CD4-positive, alpha-beta T cell treated with Interleukin-4 for 4 hours (primary cell): ENCODE results near the gene ENTPD1.
A peak's percentile ranks its signal among the peaks of the same experiment; 100 is the strongest.
"Not testable (repeated sequence)": the region's sequence is repeated elsewhere in the genome, so short reads cannot be mapped to it uniquely, and the experiment has no call there.

Experiments used
- DNase-seq: peaks from one replicate; pipeline ENCODE4 v3.0.0-alpha.2; 2020

Gene ENTPD1

DNA sequence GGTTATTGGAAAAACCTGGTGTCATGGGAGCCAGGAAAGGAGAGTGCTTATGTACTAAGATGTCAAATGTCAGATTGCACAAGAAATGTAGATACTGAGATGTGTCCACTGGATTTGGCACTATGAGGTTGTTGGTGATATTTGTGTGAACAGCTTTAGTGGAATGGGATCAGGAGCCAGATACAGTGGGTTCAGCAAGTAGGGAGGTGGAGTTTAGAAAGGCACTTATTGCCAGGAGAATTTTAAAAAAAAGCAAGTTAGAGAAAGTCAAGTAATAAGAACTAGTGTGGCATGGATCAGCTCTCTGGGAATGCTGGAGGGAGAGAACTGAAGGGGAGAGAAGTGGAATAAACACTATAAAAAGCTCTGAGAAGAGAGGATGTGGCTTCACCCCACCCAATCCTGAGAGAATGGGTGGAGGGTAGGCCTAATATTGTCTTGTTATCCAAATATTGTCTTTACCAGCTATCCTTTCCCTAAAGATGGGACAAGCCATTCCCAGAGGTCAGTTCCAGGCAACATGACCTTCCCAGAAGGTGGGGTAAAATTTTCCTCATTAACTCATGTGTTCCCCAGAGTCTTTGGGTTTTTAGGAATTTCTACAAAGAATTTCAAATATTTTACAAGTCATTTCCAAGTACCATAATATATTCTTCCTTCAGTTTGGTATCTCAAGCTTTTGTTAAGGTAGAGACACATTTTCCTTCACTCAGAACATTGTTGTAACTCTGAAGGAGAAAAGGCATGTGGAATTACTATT, 42.3 kb downstream of the ENTPD1 start:
- DNase-seq = no peak

DNA sequence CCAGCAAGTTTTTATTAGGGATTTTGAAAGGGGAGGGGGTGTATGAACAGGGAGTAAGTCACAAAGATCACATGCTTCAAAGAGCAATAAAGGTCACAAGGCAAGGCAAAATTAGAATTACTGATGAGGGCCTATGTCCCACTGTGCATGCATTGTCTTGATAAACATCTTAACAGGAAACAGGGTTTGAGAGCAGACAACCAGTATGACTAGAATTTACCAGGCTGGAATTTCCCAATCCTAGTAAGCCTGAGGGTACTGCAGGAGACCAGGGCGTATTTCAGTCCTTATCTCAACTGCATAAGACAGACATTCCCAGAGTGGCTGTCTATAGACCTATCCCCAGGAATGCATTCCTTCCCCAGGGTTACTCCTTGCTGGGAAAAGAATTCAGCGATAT, 44.3 kb downstream of the ENTPD1 start:
- not testable (repeated sequence) for DNase-seq

DNA sequence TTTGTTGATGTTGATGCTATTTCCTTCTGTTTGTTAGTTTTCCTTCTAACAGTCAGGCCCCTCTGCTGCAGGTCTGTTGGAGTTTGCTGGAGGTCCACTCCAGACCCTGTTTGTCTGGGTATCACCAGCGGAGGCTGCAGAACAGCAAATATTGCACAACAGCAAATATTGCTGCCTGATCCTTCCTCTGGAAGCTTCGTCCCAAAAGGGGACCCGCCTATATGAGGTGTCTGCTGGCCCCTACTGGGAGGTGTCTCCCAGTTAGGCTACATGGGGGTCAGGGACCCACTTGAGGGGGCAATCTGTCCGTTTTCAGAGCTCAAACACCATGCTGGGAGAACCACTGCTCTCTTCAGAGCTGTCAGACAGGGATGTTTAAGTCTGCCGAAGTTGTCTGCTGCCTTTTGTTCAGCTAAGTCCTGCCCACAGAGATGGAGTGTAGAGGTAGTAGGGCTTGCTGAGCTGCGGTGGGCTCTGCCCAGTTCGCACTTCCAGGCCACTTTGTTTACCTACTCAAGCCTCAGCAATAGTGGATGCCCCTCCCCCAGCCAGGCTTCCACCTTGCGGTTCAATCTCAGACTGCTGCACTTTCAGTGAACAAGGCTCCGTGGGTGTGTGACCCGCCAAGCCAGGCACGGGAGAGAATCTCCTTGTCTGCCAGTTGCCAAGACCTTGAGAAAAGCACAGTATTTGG, 50.9 kb downstream of the ENTPD1 start:
- not testable (repeated sequence) for DNase-seq

DNA sequence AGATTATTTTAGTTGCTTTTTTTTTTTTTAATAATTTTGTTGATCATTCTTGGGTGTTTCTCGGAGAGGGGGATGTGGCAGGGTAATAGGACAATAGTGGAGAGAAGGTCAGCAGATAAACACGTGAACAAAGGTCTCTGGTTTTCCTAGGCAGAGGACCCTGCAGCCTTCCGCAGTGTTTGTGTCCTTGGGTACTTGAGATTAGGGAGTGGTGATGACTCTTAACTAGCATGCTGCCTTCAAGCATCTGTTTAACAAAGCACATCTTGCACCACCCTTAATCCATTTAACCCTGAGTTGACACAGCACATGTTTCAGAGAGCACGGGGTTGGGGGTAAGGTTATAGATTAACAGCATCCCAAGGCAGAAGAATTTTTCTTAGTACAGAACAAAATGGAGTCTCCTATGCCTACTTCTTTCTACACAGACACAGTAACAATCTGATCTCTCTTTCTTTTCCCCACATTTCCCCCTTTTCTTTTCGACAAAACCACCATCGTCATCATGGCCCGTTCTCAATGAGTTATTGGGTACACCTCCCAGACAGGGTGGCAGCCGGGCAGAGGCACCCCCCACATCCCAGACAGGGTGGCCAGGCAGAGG, 52.8 kb downstream of the ENTPD1 start:
- DNase-seq = not testable (repeated sequence)

DNA sequence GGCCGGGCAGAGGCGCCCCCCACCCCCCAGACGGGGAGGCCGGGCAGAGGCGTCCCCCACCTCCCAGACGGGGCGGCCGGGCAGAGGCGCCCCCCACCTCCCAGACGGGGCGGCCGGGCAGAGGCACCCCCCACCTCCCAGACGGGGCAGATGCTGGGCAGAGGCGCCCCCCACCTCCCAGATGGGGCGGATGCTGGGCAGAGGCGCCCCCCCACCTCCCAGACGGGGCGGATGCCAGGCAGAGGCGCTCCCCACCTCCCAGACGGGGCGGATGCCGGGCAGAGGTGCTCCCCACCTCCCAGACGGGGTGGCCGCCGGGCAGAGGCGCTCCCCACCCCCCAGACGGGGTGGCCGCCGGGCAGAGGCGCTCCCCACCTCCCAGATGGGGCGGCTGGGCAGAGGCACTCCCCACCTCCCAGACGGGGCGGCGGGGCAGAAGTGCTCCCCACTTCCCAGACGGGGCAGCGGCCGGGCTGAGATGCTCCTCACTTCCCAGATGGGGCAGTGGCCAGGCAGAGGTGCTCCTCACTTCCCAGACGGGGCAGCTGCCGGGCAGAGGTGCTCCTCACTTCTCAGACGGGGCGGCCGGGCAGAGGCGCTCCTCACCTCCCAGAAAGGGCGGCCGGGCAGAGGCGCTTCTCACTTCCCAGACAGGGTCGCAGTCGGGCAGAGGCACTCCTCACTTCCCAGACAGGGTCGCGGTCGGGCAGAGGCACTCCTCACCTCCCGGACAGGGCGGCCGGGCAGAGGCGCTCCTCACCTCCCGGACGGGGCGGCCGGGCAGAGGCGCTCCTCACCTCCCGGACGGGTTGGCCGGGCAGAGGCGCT, 53.6 kb downstream of the ENTPD1 start:
- no peak for DNase-seq

DNA sequence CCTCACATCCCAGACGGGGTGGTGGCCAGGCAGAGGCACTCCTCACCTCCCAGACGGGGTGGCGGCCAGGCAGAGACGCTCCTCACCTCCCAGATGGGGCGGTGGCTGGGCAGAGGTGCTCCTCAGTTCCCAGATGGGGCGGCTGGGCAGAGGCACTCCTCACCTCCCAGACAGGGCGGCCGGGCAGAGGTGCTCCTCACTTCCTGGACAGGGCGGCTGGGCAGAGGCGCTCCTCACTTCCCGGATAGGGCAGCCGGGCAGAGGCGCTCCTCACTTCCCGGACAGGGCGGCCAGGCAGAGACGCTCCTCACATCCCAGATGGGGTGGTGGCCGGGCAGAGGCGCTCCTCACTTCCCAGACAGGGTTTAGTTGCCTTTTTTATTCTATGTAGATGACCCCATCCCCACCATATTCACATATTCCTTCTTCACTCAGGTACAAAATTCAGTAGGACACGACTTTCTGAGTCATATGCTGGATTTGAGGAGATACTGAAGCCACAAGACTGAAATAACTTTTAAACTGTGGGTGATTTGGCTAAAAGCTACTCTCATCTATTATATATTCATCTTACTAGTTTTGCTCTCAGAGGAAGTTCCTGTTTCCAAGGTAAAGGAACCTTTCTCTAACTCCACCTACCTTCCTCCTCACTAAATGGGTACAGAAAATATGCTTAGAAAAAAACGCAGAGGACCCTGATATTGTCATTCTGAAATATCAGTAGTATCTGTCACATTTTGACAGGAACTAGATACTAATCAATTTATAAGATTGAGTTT, 54.4 kb downstream of the ENTPD1 start:
- no peak for DNase-seq

DNA sequence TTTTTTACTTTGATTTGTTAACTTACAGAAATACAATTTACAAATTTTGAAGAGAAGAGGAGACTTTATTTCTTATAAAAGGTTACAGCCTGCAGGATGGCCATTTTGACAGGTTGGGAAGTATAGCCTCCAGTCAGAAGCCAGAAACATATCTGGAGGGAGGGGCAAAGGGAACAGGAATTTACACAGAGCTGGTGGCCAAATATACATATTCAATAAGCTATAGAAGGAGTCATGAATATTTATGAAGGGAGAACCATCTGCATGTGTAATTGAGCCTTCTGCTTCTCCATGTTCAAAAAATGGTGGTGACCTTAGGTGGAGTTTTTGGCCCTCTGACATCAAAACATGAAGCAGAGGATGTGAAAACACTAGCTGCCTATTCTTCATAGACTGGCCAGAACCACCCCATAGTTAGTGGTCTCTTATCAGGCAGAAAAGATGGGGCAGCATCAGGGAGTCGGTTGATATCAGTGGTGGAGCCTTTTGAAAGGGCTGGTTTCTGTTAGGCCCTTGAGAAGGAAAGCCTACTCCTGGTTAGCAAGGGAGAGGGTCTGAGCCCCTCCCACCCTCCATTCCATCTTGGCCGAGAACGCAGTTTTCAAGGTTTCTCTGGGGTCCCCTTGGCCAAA, 57.2 kb downstream of the ENTPD1 start:
- no peak for DNase-seq

DNA sequence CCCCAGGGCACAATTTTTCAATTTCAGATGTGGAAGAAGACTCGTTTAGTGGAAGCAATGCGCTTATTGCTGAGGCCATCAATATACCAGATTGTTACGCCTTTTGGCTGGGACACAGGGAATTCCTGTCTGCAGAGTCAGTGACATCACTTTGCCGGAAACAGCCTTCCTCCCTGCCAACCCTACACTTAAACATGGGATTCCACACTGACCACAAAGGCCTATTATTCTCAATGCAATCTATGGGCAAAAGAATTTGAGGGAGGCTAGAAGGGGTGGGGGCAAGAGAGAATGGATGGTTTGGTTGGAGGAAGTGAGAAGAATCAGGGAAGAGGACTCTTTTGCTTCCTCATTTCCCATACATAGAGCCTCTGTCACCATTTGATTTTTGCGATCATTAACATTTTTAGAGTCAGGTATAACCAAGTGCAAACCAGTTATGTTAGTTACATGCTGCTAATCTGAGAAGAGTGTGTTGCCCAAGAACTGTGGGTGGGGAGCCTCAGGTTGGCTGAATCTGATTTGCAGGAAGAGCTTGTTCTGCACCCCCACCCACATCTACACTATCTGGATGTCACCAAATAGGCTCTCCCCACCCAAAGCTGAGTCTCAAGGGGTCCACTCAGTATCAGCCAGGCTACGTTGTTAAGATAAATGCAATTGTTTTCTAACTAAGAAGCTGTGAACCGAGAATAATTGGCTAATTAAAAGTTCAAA, 58.2 kb downstream of the ENTPD1 start:
- DNase-seq = no peak

DNA sequence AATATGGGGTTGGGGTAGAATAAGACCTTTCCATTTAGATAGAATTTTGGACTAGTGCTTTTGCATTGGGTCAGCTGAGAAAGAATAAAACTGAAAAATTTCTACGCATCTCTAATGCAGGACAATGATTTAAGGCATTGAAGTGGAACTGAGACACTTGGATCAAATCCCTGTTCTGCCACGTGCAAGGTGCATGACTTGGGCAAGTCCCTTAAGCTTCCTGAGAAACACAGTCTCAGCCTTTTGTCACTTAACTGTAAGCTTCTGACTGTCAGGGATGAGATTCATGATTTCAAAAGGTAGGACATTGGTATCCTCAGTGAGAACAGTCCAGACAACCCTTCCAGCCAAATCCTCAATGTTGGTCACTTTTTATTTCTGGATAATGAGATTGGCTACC, 59.2 kb downstream of the ENTPD1 start:
- DNase-seq = no peak

DNA sequence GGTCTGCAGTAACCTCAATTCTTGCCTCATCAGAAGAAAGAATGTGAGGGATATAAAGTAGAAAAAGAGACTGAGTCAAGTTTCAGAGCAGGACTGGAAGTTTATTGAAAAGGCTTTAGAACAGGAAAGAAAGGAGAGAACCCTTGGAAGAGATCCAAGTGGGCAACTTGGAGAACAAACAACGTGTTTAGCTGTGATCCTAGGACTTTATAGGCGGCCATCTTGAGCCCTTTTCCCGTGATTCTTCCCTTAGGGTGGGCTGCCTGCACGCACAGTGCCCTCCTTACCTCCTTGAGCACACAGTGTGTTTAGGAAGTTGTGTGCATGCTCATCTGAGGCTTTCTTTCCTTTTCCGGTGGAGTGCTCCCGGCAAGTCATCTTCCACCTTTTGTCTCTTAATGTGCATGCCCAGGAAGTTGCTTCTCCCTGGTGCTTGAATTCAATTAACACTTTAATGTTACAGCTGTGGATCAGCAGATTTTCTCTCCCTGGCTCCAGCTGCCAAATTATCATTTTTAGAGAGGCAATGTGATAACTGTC, 59.8 kb downstream of the ENTPD1 start:
- DNase-seq = no peak

DNA sequence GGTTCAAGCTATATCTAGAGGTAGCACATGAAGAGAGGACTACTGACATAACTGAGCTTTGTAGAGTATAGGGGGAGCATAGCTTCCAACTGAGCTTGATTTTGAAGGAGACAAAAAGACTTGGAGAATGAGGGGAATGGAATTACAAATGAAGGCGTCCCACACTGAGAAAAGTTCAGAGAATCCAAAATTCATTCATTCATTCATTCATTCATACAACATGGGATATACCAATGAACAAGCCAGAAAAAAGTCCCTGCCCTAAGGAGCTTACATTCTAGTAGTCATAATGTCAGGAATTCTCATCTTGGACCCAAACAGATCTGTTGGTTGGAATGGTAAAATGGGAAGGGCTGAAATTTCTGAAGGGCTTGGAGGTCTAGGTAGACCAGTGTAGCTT, 62.0 kb downstream of the ENTPD1 start:
- no peak for DNase-seq

DNA sequence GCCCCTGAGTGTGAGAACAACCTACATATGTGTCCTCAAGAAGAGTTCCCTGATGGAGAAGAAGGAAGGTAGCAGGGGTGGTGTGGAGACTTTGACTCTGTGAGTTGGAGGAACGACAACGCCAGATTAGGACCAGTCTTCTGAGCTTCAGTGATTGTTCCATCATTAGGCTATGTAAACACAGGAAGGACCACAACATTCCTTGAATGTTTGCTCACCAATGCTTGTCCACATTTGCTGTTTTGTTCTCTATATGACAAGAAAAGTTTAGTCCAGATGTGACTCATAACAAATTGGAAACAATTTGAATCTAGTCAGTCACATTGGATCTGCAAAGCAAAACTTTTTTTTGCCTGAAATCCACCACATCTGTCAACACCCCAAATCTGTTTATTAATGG, 62.7 kb downstream of the ENTPD1 start:
- no peak for DNase-seq

DNA sequence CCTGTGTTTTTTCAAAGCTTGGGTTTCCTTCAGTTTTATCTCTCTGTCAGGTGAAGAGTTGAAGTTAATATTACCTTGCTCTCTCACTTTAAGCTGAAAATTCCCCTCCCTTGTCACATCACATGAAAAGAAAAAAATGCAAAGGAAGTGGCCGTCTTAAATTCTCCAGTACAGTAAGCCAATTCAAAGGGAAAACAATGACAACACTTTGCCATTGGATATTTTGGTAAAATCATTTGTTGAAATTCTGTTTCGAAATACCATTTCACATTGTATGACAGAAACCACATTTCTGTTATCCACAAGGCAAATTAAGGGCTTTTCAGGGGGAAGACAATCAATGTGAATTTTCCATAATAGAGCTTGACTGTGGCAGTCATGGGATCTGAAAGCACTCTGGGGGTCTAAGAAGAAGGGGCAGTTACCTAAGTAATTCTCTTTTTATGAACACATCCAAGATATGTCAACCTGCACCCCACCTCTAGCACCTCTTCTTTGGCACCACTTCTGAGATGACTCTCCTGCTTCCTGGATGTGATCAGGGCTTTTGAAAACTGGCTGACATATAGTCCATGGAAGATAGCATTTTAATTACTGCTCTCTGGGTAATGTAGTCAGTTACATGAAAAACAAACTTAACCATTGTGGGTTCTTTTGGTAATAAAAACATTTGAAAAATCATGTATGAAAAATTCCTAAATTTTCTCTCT, 63.8 kb downstream of the ENTPD1 start:
- no peak for DNase-seq

DNA sequence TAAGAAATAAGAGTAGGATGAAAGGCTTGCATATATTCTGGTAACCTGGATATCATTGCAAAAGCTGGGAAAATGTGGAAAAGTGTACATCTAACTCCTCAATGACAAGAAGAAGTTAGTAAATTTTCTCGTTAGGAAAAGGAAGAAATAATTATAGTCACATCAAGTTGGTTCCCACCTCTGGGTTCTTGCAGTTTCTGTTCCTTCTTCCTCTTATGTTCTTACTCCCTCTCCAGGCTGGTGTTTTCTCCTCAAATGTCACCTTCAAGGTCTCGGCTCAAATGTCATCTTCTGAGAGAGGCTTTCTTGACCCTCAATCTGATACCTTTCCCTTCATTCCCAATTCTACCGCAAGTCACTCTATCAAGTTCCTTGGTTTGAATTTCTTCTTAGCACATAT, 64.4 kb downstream of the ENTPD1 start:
- DNase-seq = no peak

DNA sequence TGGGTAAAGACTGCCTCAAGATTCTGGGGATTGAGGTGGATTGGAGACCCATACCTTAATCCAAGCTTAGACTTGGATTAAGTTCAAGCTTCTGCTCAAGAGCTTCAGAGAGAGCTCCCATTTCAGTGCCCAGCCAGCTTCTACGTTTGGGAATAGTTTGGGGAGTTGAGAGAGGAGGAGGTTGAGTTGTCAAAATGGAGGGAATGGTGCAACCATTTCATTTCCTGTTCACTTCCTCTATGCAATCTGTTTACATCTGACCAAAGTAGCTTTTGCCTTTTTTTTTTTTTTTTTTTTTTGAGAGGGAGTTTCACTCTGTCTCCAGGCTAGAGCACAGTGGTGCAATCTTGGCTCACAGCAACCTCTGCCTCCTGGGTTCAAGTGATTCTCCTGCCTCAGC, 65.8 kb downstream of the ENTPD1 start:
- DNase-seq = no peak

DNA sequence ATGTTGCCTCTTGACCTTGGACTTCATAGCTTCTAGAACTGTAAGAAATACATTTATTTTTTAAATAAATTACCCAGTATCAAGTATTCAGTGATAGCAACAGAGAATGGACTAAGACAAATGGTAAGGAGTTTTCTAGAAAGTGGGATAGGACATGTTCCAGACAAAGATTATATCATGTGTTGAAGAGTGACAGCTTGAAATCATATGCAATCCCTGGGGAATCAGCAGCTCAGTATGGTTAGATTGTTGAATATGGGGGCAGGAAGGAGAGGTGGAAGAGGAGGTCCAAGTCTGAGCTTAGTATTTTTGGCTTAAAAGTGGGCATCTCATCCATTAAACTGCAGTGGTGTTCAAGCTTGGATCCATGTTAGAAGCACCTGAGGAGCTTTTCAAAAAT, 74.1 kb downstream of the ENTPD1 start:
- DNase-seq = no peak

DNA sequence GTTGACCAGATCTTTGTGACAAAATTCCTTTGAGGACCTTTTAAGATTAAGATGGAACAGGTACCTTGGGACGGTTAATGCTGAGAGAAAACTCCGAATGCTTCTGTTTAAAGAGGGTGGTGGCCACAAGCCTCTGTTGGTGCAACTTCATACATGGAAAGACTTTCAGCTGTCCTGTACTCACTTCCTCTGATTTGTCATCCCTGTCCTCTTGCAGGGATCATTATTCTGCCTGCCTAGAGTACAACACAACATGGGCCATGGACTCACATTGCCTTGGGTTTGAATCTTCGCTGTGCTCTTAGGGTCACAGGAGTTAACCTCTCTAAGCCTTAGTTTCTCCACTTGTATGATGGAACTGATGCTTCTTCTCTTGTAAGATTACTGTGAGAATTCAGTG, 75.1 kb downstream of the ENTPD1 start:
- no peak for DNase-seq

DNA sequence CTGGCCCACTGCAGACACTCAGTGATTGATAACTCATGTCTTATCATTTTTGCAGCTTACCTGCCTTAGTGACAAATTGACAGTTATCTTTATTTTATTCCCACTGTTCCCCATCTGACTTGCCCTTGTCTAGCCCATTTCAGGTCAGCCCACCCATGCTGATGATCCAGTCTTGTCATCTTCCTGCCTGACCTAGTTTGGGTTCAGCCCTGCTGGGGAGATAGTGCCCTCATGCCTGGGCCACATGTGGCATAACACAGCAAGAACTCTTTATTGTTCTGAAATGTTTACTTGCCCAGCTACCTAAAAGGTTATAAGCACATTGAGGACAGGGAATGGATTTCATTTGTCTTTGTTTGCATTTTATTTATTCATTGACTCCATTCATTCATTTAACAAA, 75.6 kb downstream of the ENTPD1 start:
- DNase-seq = no peak

DNA sequence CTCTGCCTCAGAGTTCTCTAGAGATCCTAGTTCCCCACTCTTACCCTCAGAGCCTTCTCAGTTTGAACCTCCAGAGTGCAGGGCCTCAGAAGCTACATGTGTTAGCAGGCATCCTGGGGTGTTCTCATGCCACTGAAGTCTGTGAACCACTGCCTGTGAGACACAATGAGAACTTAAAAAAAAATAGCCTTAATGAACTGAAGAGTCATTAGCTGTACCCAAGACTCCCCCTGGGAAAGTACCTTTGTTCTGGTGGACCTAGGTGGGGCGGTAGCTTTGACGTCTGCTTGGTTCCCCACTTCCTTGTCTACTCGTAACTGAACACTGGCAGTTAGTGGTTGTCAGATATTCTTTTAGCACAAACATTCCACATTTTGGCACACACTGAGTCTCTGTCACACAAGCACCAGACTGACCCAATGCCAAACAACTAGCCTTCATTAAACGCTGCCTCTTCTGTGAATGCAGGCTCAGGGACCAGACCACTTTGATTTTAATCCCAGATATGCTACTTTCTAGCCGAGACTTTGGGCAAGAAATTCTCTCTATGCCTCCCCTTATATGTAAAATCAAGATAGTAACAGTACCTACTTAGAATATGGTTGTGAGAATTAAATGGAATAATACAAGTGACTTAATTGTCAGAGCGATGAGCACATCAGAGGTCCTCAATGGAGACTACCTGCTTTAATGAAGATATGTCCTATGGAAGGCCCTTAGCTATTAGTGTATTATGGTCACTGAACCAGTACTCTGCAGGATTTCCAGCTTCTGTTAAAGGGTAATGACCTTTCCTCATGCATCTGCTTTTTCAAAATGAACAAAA, 76.5 kb downstream of the ENTPD1 start:
- peak; percentile 46 for DNase-seq
